Right lobe of liver (tissue), 4 donors: ENCODE results near the gene GFOD1.

Experiments
- CTCF ChIP-seq, 4 donors: fragments of 200-600 bp in 3 of 4; fragments of 450-650 bp in 1 of 4; IDR thresholded peaks; one replicate each; pipeline versions ENCODE4 v1.5.1 to v1.8.0; 2016 to 2022; ENCODE audit warnings: antibody characterized with exemption in 4 of 4, mild to moderate bottlenecking in 2 of 4
- POLR2A ChIP-seq: fragments of 450-650 bp; IDR thresholded peaks from one replicate; pipeline ENCODE4 v1.6.1; 2017; ENCODE audit warnings: antibody characterized with exemption, mild to moderate bottlenecking
- donor health status: DM: no; HTN: no; CAD: no.
- donor health status: DM: no; HTN: no; CAD: no.
- donor health status: DM: no; HTN: yes; CAD: no.

GRCh38 chr6:13469693-13470092 is 17.7 kb downstream of the GFOD1 start:
- TF ChIP-seq CTCF (IDR thresholded peaks at IDR 0.05) (no peak), POLR2A (no peak)
